Esophagus squamous epithelium (tissue), 5 donors: ENCODE data around the gene NOG. TPM values are rescaled to one million over a fixed set of nuclear protein-coding genes. Genes with fewer than 3 reads are reported as not detected.

ENCODE experiments used
- DNase-seq: peaks from one replicate; lab custom pipeline; 2025; lab: John Stamatoyannopoulos, UW
- H3K27ac ChIP-seq, 4 donors: fragments of 200-600 bp; sonication (generic); one replicate each; pipeline ENCODE4 v1.5.1; 2016 to 2019; ENCODE audit warnings: mild to moderate bottlenecking in 1 of 4
- H3K27me3 ChIP-seq, 4 donors: fragments of 200-600 bp; sonication (generic); 1 replicate in 3 of 4; 2 replicates in 1 of 4; pipeline versions ENCODE4 v1.5.1 to v1.6.0; 2017 to 2021; ENCODE audit warnings: antibody characterized with exemption in 1 of 4
- H3K36me3 ChIP-seq, 3 donors: fragments of 200-600 bp; sonication (generic); one replicate each; pipeline ENCODE4 v1.5.1; 2016 to 2019
- H3K4me1 ChIP-seq, 3 donors: fragments of 200-600 bp; sonication (generic); one replicate each; pipeline ENCODE4 v1.5.1; 2017 to 2019
- H3K4me3 ChIP-seq, 4 donors: fragments of 200-600 bp; sonication (generic); 1 replicate in 3 of 4; 2 replicates in 1 of 4; pipeline ENCODE4 v1.5.1; 2016 to 2019; ENCODE audit warnings: mild to moderate bottlenecking in 2 of 4, moderate library complexity in 1 of 4
- H3K9me3 ChIP-seq, 3 donors: fragments of 200-600 bp; sonication (generic); one replicate each; pipeline ENCODE4 v1.5.1; 2016 to 2019
- POLR2A ChIP-seq, 4 donors: fragments of 450-650 bp; IDR thresholded peaks; one replicate each; pipeline ENCODE4 v1.6.1; 2017; ENCODE audit warnings: antibody characterized with exemption in 4 of 4, mild to moderate bottlenecking in 4 of 4, moderate library complexity in 3 of 4
- WGBS, 2 donors: methylation state at CpG; one replicate each; pipeline ENCODE4 v1.1.5; 2018; 5-methylcytosine and 5-hydroxymethylcytosine counted together
- intact Hi-C: fragments of 100-400 bp; cut with DNase I; formaldehyde crosslinking; loops from one replicate; pipeline ENCODE4 v1.15.0; 2022
- small RNA-seq, 4 donors: library from RNA; depleted of rRNA; stranded (forward); fragments of <200 nt; gene quantifications; one replicate each; pipeline ENCODE3, GENCODE V24; 2016
- total RNA-seq, 4 donors: library from RNA; depleted of rRNA; stranded (reverse); fragments of >200 nt; gene quantifications; one replicate each; pipeline ENCODE4 v1.1.0, GENCODE V29; 2016
- TF ChIP-seq, protein P1 (sequence below), 6 experiments: fragments of 450-650 bp in 4 of 6; fragments of 200-600 bp in 2 of 6; sonication (generic) in 2 of 6; IDR thresholded peaks; one replicate each; pipeline ENCODE4 v1.5.1; 2016 to 2019; ENCODE audit warnings: antibody characterized with exemption in 6 of 6, mild to moderate bottlenecking in 4 of 6, moderate library complexity in 4 of 6
- donor health status: DM: yes; HTN: yes; CAD: no.

NOG gene
- total RNA-seq, 4 donors from 2014 or later = 0.38 TPM; not detected in 3

DNA sequence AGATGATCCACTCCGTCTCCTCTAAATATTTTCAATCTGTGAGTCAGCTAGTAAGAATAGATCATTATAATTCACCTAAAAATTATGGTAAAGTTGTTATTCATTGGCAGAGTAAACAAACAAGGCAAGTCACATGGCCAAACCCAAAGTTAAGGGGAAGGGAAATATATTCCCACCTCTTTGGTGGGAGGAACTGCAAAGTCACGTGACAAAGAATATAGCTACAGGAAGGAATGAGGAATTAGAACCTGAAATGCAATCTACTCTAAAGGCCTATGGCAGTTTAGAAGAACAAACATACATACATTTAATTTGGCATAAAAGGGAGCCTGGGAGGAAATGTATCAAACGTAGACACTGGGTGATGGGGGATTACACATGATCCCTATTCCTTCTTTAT lies 48.9 kb downstream of the NOG start:
- intact Hi-C loops = no loop called here
- 60 to 62% methylated on average over 3 of the region's 3 CpGs for WGBS, 2 donors

More for the DNA sequence above, 48.9 kb downstream of the NOG start:
- H3K27me3 ChIP-seq = peaks cover 0 to 38% (median 0%) of the 10 kb centered on the region in 4 donors
- H3K4me3 ChIP-seq = no peak overlapping the region
- no peaks in the 10 kb centered on the region for H3K4me1 ChIP-seq
- H3K27ac ChIP-seq = no peak overlapping the region
- H3K9me3 ChIP-seq = no peaks in the 10 kb centered on the region
- no peak for DNase-seq
- no peak for TF ChIP-seq POLR2A (IDR thresholded peaks at IDR 0.05)
- TF ChIP-seq, protein P1, sequence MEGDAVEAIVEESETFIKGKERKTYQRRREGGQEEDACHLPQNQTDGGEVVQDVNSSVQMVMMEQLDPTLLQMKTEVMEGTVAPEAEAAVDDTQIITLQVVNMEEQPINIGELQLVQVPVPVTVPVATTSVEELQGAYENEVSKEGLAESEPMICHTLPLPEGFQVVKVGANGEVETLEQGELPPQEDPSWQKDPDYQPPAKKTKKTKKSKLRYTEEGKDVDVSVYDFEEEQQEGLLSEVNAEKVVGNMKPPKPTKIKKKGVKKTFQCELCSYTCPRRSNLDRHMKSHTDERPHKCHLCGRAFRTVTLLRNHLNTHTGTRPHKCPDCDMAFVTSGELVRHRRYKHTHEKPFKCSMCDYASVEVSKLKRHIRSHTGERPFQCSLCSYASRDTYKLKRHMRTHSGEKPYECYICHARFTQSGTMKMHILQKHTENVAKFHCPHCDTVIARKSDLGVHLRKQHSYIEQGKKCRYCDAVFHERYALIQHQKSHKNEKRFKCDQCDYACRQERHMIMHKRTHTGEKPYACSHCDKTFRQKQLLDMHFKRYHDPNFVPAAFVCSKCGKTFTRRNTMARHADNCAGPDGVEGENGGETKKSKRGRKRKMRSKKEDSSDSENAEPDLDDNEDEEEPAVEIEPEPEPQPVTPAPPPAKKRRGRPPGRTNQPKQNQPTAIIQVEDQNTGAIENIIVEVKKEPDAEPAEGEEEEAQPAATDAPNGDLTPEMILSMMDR (IDR thresholded peaks at IDR 0.05) = no peak
- no peaks in the 10 kb centered on the region for H3K36me3 ChIP-seq

Small RNA genes within 50 kb of the gene (small RNA-seq; reads per million reads assigned to genes)
- 0 reads per million in 4 donors for gene RPL39P33

Other genes with a start within 250 kb of the NOG start
- gene C17orf67, start 240.2 kb downstream of the NOG start, total RNA-seq = 1 to 10 TPM in 1 of 4 donors, under 1 TPM in 3; 0.27 to 1.7 (median 0.53) TPM
- 10 to 100 TPM in 1 of 4 donors, 1 to 10 TPM in 3; 1.7 to 10.7 (median 7.9) TPM for gene DGKE, start 240.5 kb downstream of the NOG start, total RNA-seq